PC-9 (cell line): Measurements from ENCODE around the gene HSPB3. TPM values are rescaled to one million over a fixed set of nuclear protein-coding genes. Genes with fewer than 3 reads are reported as not detected.
"Not testable (repeated sequence)": the region's sequence is repeated elsewhere in the genome, so short reads cannot be mapped to it uniquely, and the experiment has no call there.

Experiments used
- BruUV-seq: library from RNA; stranded (reverse); fragments of 400-500 nt; replicated peaks from 2 replicates; lab custom pipeline; 2021; lab: Mats Ljungman, UMichigan
- CTCF ChIA-PET: fragments of 300-600 bp; sonication (Branson Sonifier 250); formaldehyde crosslinking; loops from one replicate; lab custom pipeline; 2022; ENCODE audit warnings: antibody characterized with exemption; lab: Charles Lee
- POLR2A ChIA-PET: fragments of 300-600 bp; sonication (Branson Sonifier 250); formaldehyde crosslinking; loops from one replicate; lab custom pipeline; 2022; ENCODE audit warnings: antibody characterized with exemption; ENCODE audit not compliant: unreplicated experiment; lab: Charles Lee
- DNase-seq, 2 experiments: peaks; one replicate each; pipeline versions ENCODE4 v3.0.0 to v3.0.0-alpha.2; 2015 to 2022; ENCODE audit warnings: mixed read lengths in 1 of 2
- H2AFZ ChIP-seq: fragments of 200-600 bp; sonication (generic); 2 replicates; pipeline ENCODE4 v1.8.1; 2017; ENCODE audit warnings: antibody characterized with exemption
- H3F3A ChIP-seq: fragments of 200-600 bp; sonication (generic); 2 replicates; pipeline ENCODE4 v1.8.1; 2017; ENCODE audit warnings: antibody characterized with exemption, mild to moderate bottlenecking, low read depth; ENCODE audit not compliant: insufficient read depth
- H3K27ac ChIP-seq: fragments of 200-600 bp; sonication (generic); 2 replicates; pipeline ENCODE4 v1.6.1; 2016; ENCODE audit warnings: mixed run types
- H3K27me3 ChIP-seq: fragments of 200-600 bp; sonication (generic); 2 replicates; pipeline ENCODE4 v1.6.1; 2016; ENCODE audit warnings: low read depth, mixed run types; ENCODE audit not compliant: insufficient read depth
- H3K36me3 ChIP-seq: fragments of 200-600 bp; sonication (generic); 2 replicates; pipeline ENCODE4 v1.6.1; 2016; ENCODE audit warnings: low read depth, mixed run types
- H3K4me1 ChIP-seq: fragments of 200-600 bp; sonication (generic); replicated peaks from 2 replicates; pipeline ENCODE4 v1.6.1; 2016; ENCODE audit warnings: mixed run types; ENCODE audit not compliant: insufficient read depth
- H3K4me2 ChIP-seq: fragments of 200-600 bp; sonication (generic); 2 replicates; pipeline ENCODE4 v1.6.1; 2017; ENCODE audit warnings: mixed run types
- H3K4me3 ChIP-seq: fragments of 200-600 bp; sonication (generic); 2 replicates; pipeline ENCODE4 v1.6.1; 2016; ENCODE audit warnings: mixed run types
- H3K79me2 ChIP-seq: fragments of 200-600 bp; sonication (generic); 2 replicates; pipeline ENCODE4 v1.6.1; 2017; ENCODE audit warnings: low read depth, mixed run types
- H3K9me2 ChIP-seq: fragments of 200-600 bp; sonication (generic); 2 replicates; pipeline ENCODE4 v1.8.1; 2017; ENCODE audit warnings: mild to moderate bottlenecking; ENCODE audit not compliant: insufficient read depth
- H3K9me3 ChIP-seq: fragments of 200-600 bp; sonication (generic); 2 replicates; pipeline ENCODE4 v1.8.1; 2016; ENCODE audit warnings: low read depth; ENCODE audit not compliant: insufficient read depth
- H4K20me1 ChIP-seq: fragments of 200-600 bp; sonication (generic); 2 replicates; pipeline ENCODE4 v1.8.1; 2017; ENCODE audit not compliant: insufficient read depth
- CTCF ChIP-seq: fragments of 200-600 bp; sonication (generic); conservative IDR thresholded peaks from 2 replicates; pipeline ENCODE4 v1.6.1; 2017; ENCODE audit warnings: mixed run types, antibody characterized with exemption, mild to moderate bottlenecking, moderate library complexity
- EZH2 ChIP-seq: fragments of 200-600 bp; sonication (generic); IDR thresholded peaks from 2 replicates; pipeline ENCODE4 v1.8.0; 2017; ENCODE audit warnings: antibody characterized with exemption, low read depth
- intact Hi-C: fragments of 100-400 bp; cut with micrococcal nuclease; formaldehyde crosslinking; loops from one replicate; pipeline ENCODE4 v1.10.0; 2022; ENCODE audit not compliant: unreplicated experiment
- total RNA-seq: library from RNA; stranded (reverse); gene quantifications from 2 replicates; pipeline ENCODE4 v1.2.3, GENCODE V29; 2021

HSPB3 gene
- total RNA-seq, 1 experiment from 2014 or later, result not detected

GRCh38 chr5:54421976-54422375 lies 33.5 kb upstream of the HSPB3 start:
- CTCF ChIA-PET, result no interaction called here
- no peak for TF ChIP-seq CTCF
- no peak for TF ChIP-seq EZH2

GRCh38 chr5:54425258-54425657 lies 30.2 kb upstream of the HSPB3 start:
- Histone ChIP-seq H3K9me3 (no peaks in the 10 kb centered on the region), H3K79me2 (no peaks in the 10 kb centered on the region), H4K20me1 (no peaks in the 10 kb centered on the region; the same call in 1 of the 2 replicates), H3K4me1 (no peaks in the 10 kb centered on the region), H3K27me3 (no peaks in the 10 kb centered on the region), H3K4me3 (no peak overlapping the region), H3K27ac (no peak overlapping the region), H3K4me2 (no peak overlapping the region), H3K9me2 (no peaks in the 10 kb centered on the region), H3F3A (no peaks in the 10 kb centered on the region), H3K36me3 (no peaks in the 10 kb centered on the region), H2AFZ (no peak overlapping the region)
- intact Hi-C loops, result no loop called here
- ChIA-PET CTCF (no interaction called here), POLR2A (no interaction called here)
- BruUV-seq, result no TSS peak
- DNase-seq, result no peak
- TF ChIP-seq EZH2, result no peak
- TF ChIP-seq CTCF, result no peak

More at GRCh38 chr5:54421976-54422375, 33.5 kb upstream of the HSPB3 start:
- Histone ChIP-seq H4K20me1 (no peaks in the 10 kb centered on the region; the same call in 1 of the 2 replicates), H3K27me3 (no peaks in the 10 kb centered on the region), H3K4me3 (no peak overlapping the region), H3K9me2 (no peaks in the 10 kb centered on the region), H3F3A (no peaks in the 10 kb centered on the region), H3K4me1 (no peaks in the 10 kb centered on the region), H3K4me2 (no peak overlapping the region), H3K9me3 (no peaks in the 10 kb centered on the region), H3K36me3 (no peaks in the 10 kb centered on the region), H2AFZ (no peak overlapping the region), H3K27ac (no peak overlapping the region), H3K79me2 (no peaks in the 10 kb centered on the region)
- intact Hi-C loops, result no loop called here
- POLR2A ChIA-PET, result no interaction called here
- DNase-seq, result no peak
- BruUV-seq, result no TSS peak

GRCh38 chr5:54426209-54426608 lies 29.3 kb upstream of the HSPB3 start:
- Histone ChIP-seq H3K79me2 (no peaks in the 10 kb centered on the region), H3K9me3 (no peaks in the 10 kb centered on the region), H3K36me3 (no peaks in the 10 kb centered on the region), H3K4me1 (no peaks in the 10 kb centered on the region), H3K27ac (no peak overlapping the region), H3F3A (no peaks in the 10 kb centered on the region), H3K9me2 (no peaks in the 10 kb centered on the region), H4K20me1 (no peaks in the 10 kb centered on the region; the same call in 1 of the 2 replicates), H3K27me3 (no peaks in the 10 kb centered on the region), H2AFZ (no peak overlapping the region), H3K4me2 (no peak overlapping the region), H3K4me3 (no peak overlapping the region)
- CTCF ChIA-PET, result no interaction called here
- POLR2A ChIA-PET, result no interaction called here
- TF ChIP-seq CTCF (no peak), EZH2 (no peak)
- intact Hi-C loops, result no loop called here
- DNase-seq, result no peak
- no TSS peak for BruUV-seq

- POLR2A ChIA-PET, H3K4me2 ChIP-seq, intact Hi-C loops, DNase-seq, BruUV-seq, H3K4me3 ChIP-seq, H4K20me1 ChIP-seq, H3K9me3 ChIP-seq, H3K27ac ChIP-seq, H3K9me2 ChIP-seq, H3K4me1 ChIP-seq, H3K27me3 ChIP-seq, H3K36me3 ChIP-seq, H3F3A ChIP-seq, H3K79me2 ChIP-seq, CTCF ChIA-PET, H2AFZ ChIP-seq: not testable (repeated sequence)
These were observed 20.8 kb upstream of the HSPB3 start for GRCh38 chr5:54434650-54435049.
